K562 (cell line): ENCODE data around the gene SPEF1. TPM values are rescaled to one million over a fixed set of nuclear protein-coding genes. Genes with fewer than 3 reads are reported as not detected.
A peak's percentile ranks its signal among the peaks of the same experiment; 100 is the strongest.

Experiments
- FOXJ2 ChIP-seq: fragments of 200-800 bp; sonication (Bioruptor generic); IDR thresholded peaks from 2 replicates; pipeline ENCODE4 v1.6.1; 2016; ENCODE audit warnings: missing genetic modification characterization, missing compliant biosample characterization
- FOXM1 ChIP-seq, 2 experiments: fragments of 450-650 bp in 1 of 2; sonication (generic) in 1 of 2; formaldehyde crosslinking in 1 of 2; IDR thresholded peaks; 2 replicates each; pipeline versions ENCODE4 v1.6.1 to v1.9.0; 2017 to 2022; ENCODE audit warnings: low read depth in 2 of 2, mild to moderate bottlenecking in 2 of 2, missing genetic modification reagents in 1 of 2, moderate library complexity in 1 of 2
- KDM5B ChIP-seq: fragments of 200-600 bp; sonication (generic); IDR thresholded peaks from 2 replicates; pipeline ENCODE4 v1.6.1; 2012; ENCODE audit warnings: low read depth, mild to moderate bottlenecking, moderate library complexity, low read length, control low read depth, inconsistent platforms; ENCODE audit not compliant: insufficient replicate concordance
- MGA ChIP-seq: fragments of 450-650 bp; IDR thresholded peaks from 2 replicates; pipeline ENCODE4 v1.6.1; 2016; ENCODE audit warnings: mild to moderate bottlenecking, moderate library complexity
- SRSF3 ChIP-seq: fragments of 200-400 bp; formaldehyde crosslinking; IDR thresholded peaks from 2 replicates; pipeline ENCODE4 v1.6.1; 2016; ENCODE audit warnings: mild to moderate bottlenecking, low read length, moderate library complexity; ENCODE audit not compliant: insufficient read depth
- ZNF12 ChIP-seq: sonication (generic); formaldehyde crosslinking; IDR thresholded peaks from 2 replicates; pipeline ENCODE4 v1.4.0; 2020; ENCODE audit warnings: mild to moderate bottlenecking, missing genetic modification reagents
- ZNF445 ChIP-seq: fragments of 250-450 bp; sonication (Bioruptor Pico); IDR thresholded peaks from 2 replicates; pipeline ENCODE4 v1.4.0; 2020; ENCODE audit warnings: low read depth, mild to moderate bottlenecking, moderate library complexity
- ZNF592 ChIP-seq: fragments of 450-650 bp; IDR thresholded peaks from 2 replicates; pipeline ENCODE4 v1.6.1; 2017; ENCODE audit warnings: antibody characterized with exemption, mild to moderate bottlenecking
- ZSCAN32 ChIP-seq: fragments of 450-650 bp; formaldehyde crosslinking; IDR thresholded peaks from 2 replicates; pipeline ENCODE4 v1.4.0; 2020; ENCODE audit warnings: mild to moderate bottlenecking, moderate library complexity
- polyA plus RNA-seq, 8 experiments: library from polyadenylated mRNA; depleted of rRNA in 4 of 8; stranded (reverse) in 5 of 8; unstranded in 3 of 8; fragments of >200 nt; fragmentation: Nextera tagmentation in 2 of 8; fragmentation: Illumina TruSeq in 1 of 8; extraction: Ambion mirVana in 2 of 8; extraction: Trizol in 1 of 8; gene quantifications; 2 replicates each; pipeline versions ENCODE4 v1.2.1 to v1.2.3, GENCODE V29; 2011 to 2014; ENCODE audit warnings: inconsistent platforms in 1 of 8, missing spikeins in 1 of 8
- total RNA-seq, 7 experiments: library from RNA; depleted of rRNA in 6 of 7; stranded (reverse); fragments of >200 nt in 6 of 7; fragmentation: Illumina TruSeq in 2 of 7; extraction: Trizol in 2 of 7; gene quantifications; 2 replicates each; pipeline versions ENCODE4 v1.2.1 to v1.2.3, GENCODE V29; 2011 to 2021; ENCODE audit warnings: low replicate concordance in 1 of 7

The SPEF1 gene
- total and polyA plus RNA-seq, 9 of the 15 experiments (the other 6 are each of a cell fraction or from before 2014, with no cell fraction given), result not detected

GRCh38 chr20:3744806-3745685 is 36.2 kb downstream of the SPEF1 start (continued):
- peak; percentile 43; the same call in 1 of the 2 replicates for TF ChIP-seq MGA
- TF ChIP-seq SRSF3, result no peak
- no peak for TF ChIP-seq ZNF445 (CRISPR knock-in tag)
- TF ChIP-seq ZNF12 (CRISPR knock-in tag), result no peak
- no peak for TF ChIP-seq FOXM1 (IDR thresholded peaks at IDR 0.05; ENCODE audit: low read depth)
- no peak for TF ChIP-seq FOXM1 (CRISPR knock-in tag; IDR thresholded peaks at IDR 0.05; ENCODE audit: low read depth)
- TF ChIP-seq ZSCAN32, result no peak
- peak; percentile 31 for TF ChIP-seq KDM5B
- TF ChIP-seq FOXJ2, result no peak
- TF ChIP-seq ZNF592, result no peak
